HG03469 (cell line): ENCODE results near the gene ASCC3.
"Not testable (repeated sequence)": the region's sequence is repeated elsewhere in the genome, so short reads cannot be mapped to it uniquely, and the experiment has no call there.

Experiments used
- ATAC-seq: cut with Tn5 transposase; IDR thresholded peaks from one replicate; pipeline ENCODE4 v1.9.1; 2021; ENCODE audit warnings: mild to moderate bottlenecking, moderate library complexity, moderate number of reproducible peaks; ENCODE audit not compliant: unreplicated experiment

The ASCC3 gene

DNA sequence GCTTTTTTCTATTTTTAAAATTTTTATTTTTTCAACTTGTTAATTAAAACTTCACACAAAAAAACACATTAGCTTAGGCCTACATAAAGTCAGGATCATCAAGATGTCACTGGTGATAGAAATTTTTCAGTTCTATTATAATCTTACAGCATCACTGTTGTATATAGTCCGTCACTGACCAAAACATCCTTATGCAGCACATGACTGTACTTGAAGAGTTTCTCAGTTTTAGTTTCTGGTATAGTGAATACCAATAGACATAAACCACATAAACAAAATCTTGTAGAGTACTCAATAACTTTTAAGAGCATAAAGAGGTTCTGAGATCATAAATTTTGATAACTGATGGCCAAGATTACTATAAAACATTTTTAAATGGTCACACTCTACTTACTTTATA, 71.8 kb downstream of the ASCC3 start:
- peak; percentile 56 for ATAC-seq

DNA sequence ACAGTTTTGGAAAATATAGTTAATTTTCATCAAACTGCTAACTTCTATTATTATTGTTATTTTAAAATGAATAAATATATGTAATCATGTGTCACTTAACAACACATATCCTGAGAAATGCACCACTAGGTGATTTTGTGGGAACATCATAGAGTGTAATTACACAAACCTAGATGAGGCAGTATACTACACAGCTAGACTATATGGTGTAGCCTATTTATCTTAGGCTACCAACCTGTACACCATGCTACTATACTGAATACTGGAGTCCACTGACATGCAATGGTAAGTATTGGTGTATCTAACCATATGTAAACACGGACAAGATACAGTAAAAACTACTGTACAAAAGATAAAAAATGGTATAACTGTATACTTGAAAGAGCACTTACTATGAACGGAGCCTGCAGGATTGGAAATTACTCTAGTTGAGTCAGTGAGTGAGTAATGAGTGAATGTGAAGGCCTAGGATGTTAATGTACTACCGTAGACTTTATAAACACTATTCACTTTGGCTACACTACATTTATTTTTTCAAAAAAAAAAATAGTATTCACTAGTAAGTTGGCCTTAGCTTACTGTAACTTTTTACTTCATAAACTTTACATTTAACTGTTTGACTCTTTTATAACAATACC, 72.4 kb downstream of the ASCC3 start:
- ATAC-seq, result no peak

DNA sequence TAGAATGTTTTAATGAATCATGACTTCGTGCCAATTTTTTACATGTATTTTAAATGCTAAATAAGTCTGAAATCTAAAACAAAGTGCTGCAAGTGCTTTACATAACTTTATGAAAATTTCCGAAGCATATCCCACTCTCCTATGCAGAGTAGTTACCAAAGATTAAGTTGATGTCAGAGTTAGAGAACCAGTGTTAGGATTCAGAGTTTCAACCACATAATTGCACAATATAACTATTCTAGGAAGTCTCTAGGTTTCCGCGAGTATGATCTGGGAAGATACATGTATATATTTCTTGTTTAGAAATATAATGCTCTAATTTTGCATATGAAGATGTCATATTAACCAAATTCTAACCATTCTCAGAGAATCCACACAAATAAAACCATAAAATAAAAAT, 74.8 kb downstream of the ASCC3 start:
- no peak for ATAC-seq

DNA sequence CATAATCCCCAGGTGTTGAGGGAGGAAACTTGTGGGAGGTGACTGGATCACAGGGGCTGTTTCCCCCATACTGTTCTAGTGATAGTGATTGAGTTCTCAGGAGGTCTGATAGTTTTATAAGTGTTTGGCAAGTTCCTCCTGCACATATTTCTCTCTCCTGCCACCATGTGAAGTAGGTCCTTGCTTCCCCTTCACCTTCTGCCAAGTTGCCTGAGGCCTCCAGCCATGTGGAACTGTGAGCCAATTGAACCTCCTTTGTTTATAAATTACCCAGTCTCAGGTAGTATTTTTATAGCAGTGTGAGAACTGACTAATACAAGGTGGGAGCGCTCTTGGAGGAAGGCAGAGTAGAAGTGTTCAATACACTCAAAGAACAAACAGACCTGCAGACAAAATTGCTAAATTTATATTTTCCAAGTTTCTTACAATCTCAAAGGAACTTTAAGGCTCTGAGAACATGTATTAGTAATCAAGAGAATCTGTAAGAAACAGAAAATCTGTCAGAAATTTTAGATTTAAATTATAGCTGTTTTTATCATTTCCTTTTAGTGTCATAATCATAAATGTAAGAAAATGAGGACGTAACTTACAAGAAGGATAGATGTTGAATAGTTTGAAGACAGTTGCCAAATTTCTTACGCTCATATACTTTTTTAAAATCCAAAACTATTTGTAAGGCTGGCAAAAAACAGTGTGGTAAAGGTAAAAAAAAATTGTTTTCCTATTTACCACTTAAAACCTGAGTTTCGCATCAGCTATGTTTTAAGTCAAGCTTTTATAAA, 77.7 kb downstream of the ASCC3 start:
- no peak for ATAC-seq

DNA sequence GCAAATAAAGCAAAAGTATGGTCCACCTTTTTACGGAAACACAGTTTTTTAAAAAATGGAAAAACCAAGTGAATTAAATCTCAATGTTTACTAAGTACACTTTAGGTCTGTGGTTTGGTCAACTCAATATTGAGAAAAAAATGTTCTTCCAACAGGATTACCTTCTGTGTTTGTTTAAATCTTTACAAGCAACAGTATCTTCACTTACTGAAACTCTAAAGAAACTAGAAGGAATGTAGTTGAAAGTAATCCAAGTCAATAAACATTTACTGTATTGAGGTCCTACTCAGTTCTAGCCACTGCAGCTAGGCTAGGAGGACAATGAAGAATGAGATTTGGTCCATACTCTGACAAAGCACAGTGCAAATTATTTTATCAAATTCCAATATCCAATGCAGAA, 80.1 kb downstream of the ASCC3 start:
- no peak for ATAC-seq

DNA sequence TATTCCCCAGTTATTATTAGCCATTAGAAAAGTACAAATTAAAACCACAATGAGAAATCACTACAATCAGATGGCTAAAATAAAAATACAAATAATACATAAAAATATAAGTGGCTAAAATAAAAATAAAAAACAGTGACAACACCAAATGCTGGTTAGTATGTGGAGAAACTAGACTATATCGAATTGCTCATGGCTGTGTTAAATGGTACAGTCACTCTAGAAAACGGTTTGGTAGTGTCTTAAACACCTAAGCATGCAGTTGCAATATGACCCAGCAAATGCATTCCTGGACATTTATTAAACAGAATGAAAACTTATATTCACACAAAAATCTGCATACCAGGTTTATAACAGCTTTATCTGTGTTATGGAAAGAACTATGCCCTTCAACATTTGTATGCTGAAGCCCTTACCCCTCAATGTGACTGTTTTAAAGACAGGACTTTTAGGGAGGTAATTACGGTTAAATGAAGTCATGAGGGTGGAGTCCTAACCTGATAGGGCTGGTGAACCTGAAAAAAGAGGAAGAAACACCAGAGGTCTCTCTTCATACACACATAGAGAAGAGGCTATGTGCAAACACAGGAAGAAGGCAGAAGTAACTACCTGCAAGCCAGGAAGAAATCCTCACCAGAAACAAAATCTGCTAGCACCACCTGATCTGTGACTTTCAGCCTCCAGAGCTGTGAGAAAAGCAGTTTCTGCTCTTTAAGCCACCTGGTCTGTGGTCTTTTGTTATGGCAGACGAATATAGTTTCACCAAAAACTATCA, 84.9 kb downstream of the ASCC3 start:
- ATAC-seq, result peak; percentile 98

DNA sequence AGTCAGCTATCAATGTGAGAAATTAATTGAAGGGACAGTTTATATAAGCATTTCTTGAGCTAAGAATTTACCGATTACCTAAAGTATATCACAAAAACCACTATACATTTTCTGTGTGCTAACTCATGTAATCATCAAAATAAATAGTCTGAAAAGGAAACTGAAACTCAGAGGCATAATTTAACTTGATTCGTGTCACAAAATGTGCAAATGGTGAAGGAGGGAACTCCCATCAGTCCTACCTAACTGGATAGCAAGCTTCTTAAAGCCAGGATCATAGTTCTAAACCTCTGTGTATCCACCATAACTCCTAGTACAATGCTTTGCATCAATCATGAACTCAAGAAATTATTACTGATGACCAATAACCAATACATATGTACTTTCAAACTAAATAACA, 91.0 kb downstream of the ASCC3 start:
- ATAC-seq, result no peak

DNA sequence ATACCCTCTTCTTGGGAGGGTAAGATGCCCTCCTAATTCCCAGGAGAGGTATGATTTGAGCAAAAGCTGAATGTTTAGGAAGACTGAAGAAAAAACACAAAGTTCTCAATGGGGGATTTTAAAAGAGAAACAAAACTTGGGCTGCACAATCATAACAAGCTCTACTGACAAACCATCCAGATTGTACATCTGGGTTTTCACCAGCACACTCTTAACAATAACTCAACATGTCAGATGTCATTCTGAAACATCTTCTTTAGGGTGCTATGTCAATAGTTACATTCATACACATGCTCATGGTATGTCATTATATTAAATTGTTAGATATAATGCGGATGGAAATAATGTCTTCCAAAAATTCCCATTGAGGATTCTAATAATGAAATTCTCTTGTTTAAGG, 95.1 kb downstream of the ASCC3 start:
- ATAC-seq, result no peak

DNA sequence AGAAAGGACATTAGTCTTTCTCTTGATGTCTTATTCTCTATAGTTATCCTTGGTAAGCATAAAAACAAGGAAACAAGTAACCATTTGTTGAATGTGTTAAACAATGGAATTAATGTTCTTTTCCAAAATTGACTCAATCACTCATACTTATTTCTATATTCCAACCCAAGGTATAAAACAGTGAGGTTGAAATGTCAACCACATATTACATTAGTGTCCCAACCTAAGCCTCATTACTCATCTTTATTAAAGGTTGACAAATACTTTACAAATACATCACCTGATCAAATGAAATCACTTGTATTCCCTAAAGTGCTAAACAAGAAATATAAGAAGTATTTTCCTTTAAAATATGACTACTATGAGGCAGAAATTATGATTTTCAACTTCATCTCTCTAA, 100.5 kb downstream of the ASCC3 start:
- ATAC-seq, result no peak

DNA sequence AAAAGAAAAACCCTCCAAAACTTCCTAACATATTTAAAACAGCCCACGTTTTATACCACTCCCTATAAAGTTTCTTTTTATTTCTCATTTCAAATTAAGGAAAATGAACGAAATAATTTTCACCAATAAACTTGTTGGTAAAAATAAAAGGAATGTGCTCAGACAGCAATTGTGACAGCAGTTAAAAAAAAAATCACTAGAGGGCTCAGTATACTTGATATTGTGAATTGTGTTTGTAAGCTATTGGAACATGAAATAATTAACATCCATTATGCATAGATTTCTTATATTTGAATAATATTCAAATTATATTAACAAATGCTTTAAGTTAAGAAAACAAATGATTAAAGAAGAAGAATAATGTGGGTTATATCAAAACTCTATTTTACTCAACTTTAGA, 105.5 kb downstream of the ASCC3 start:
- ATAC-seq, result no peak

DNA sequence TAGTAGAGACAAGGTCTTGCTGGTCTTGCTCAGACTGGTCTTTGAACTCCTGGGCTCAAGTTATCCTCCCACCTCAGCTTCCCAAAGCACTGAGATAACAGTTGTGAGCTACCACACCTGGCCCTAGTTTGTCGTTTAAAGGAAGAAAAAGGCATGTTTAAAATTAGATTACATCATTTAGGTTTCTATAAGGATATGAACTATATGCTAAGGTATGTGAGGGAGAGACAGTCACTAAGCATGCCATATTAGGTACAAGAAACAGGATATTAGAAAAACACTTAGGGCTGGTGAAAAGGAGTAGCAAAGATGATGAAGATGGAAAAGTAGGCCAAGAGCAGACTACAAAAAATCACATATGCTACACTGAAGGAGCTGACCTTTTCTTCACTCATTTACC, 106.4 kb downstream of the ASCC3 start:
- ATAC-seq, result no peak

DNA sequence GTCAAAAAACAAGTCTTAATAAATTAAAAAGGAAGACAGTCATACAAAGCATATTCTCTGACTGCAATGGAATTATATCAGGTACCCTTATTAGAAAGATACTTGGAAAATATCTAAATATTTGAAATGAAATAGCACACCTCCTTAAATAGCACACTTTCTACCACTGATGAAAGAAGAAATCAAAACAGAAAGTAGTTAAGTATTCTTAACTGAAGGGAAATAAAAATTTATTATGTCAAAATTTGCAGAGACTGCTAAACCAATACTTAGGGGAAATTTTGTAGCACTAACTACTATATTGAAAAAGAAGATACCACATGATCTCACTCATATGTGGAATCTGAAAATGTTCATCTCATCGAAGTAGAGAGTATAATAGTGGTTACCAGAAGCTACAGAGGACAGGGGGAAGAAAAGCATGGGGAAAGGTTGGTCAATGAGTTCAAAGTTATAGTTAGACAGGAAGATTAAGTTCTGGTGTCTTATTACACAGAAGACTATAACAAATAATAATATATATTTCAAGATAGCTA, 112.2 kb downstream of the ASCC3 start:
- ATAC-seq, result no peak

DNA sequence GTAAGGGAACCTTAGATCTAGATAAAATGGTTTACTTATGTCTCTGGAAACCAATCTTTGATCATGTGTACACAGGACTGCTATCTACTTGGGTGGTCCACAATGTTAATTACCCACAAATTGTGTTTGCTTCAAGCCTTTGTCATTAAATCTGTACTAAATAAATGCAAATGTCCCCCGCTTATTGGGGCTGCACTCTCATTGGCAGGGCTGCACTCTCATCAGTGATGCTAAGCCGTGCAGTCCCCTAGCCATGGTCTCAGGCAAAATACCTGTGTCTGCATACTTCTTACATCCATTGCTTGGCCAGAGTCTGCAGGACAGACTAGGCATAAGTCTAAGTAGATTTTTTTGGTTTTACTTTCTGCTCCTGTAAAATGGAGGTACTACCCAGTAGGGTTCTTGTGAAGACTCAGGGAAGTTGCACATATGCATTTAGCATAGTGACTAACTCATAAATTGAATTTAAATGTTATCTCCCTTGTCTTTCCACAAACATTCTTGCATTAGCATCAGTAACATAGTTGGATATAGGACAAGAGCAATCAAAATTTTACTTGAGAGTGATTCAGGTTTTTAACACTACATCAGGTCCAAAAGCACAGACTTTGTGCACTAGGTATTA, 117.4 kb downstream of the ASCC3 start:
- ATAC-seq, result no peak

DNA sequence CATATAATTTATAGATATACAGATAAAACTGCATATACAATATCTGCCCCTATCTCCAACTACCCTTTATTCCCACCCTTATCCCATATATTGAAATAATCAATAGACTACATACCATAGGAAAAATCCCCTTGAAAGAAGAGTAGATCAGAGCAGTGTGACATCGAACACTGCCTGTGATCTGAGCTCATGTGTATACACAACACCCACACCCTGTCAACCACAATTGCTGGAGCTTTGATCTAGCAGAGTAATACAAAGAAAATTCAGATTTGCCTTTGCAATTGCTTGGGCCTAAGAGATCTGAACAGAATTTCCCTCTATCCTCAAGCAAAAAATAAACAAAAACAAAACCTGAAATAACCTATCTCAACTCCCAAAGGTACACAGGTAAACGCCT, 119.3 kb downstream of the ASCC3 start:
- ATAC-seq, result no peak

DNA sequence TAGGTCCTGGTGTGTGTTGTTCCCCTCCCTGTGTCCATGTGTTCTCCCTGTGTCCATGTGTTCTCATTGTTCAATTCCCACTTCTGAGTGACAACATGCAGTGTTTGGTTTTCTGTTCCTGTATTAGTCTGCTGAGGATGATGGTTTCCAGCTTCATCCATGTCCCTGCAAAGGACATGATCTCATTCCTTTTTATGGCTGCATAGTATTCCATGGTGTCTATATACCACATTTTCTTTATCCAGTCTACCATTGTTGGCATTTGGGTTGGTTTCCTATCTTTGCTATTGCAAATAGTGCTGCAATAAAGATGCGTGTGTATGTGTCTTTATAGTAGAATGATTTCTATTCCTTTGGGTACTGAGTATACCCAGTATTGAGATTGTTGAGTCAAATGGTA, 122.7 kb downstream of the ASCC3 start:
- ATAC-seq, result not testable (repeated sequence)

DNA sequence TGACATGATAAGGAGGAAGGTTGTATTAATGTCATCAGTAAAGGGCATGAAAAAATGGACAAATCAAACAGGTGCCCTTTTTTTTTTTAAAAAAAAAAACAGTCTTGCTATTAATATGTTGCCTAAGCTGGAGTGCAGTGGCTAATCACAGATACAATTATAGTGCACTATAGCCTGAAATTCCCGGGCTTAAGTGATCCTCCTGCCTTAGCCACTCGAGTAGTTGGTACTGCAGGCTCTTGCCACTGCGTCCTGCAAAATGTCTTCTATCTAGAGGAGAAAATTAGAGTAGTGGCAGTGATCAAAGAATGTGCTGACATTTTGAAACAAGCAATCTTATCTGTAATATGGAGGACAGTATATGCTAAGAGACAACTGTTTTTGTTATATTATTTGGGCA, 127.7 kb downstream of the ASCC3 start:
- no peak for ATAC-seq

DNA sequence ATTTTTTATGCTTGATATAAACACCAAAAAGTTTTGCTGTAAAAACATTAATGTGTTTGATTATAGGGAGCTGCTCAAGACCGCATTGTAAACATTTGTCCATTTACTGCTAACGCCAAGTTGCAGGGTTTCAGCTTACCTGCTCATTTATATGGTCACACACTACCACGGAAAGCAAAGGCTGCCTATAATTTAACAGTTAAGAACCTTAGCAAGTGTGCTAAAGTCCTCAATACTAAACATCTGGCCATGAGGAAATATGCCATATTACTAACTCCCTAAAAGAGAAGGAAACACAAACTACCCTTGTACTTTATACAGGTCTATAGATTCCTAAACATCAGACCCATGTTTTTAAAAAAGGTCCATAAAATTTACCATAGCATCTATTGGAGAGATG, 129.5 kb downstream of the ASCC3 start:
- ATAC-seq, result no peak

DNA sequence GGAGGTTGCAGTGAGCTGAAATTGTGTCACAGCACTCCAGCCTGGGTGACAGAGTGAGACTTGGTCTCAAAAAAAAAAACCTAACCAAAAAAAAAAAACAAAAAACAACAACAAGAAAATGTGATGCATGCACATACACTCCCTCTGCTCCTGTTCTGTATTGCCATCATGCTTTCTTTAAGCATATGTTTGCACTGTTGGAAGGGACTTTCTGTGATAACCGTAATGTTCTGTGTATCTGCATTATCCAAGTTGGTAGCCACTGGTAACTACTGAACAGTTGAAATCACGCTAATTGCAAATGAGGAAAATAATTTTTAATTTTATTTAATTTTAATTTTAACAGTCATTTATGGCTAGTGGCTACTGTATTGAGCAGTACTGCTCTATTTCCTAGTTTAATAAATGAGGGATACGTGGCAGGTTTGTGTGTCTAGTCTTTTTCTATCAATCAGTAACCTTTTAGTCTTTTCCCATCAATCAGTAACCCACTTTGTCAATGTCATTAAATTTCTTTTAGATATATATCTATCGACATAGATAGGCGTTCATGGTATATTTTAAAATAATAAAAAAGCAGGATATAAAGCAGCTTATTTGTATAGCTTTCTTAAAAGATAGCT, 135.6 kb downstream of the ASCC3 start:
- no peak for ATAC-seq

DNA sequence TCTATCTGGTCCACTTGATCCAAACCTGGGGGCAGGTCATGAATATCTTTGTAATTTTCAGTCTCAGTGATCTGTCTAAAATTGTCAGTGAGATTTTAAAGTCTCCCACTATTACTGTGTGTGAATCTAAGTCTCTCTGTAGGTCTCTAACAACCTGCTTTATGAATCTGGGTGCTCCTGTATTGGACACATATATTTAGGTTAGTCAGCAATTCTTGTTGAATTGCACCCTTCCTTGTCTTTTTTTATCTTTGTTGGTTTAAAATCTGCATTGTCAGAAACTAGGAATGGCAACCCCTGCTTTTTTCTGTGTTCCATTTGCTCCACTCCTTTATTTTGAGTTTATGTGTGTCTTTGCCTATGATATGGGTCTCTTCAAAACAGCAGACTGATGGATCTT, 140.7 kb downstream of the ASCC3 start:
- ATAC-seq, result no peak

DNA sequence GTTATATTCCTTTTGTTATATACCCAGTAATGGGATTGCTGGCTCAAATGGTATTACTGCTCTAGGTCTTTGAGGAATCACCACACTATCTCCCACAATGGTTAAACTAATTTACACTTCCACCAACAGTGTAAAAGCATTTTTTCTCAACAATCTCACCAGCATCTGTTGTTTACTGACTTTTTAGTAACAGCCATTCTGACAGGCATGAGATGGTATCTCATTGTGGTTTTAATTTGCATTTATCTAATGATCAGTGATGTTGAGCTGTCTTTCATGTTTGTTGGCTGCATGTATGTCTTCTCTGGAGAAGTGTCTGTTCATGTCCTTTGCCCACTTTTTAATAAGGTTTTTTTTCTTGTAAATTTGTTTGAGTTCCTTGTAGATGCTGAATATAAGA, 143.4 kb downstream of the ASCC3 start:
- ATAC-seq, result not testable (repeated sequence)

DNA sequence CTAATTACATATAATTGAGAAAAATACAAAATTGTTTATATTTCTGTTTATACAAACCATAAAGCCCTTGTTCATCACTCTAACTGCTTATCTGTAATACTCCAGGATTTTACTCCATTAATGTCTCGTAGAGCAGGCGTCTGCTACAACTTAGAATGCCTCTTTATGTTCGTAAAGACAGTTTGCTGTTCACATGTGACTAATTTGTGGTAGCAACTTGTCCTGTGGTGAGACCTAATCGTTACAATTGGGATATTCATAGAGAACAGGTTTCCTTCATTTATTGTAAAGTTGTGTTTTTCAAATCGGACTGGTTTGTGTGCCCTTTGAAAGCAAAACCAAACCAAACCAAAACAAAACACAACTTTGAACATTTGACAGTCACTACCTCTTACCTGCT, 149.7 kb downstream of the ASCC3 start:
- no peak for ATAC-seq
